ENCODE results near the gene SBNO1.
"Not testable (repeated sequence)": the region's sequence is repeated elsewhere in the genome, so short reads cannot be mapped to it uniquely, and the experiment has no call there.

SBNO1 gene

GRCh38 chr12:123252365-123252764 is 112.3 kb downstream of the SBNO1 start:
- Histone ChIP-seq H3K4me1 (ENCODE audit: control insufficient read depth in 1 of 2, insufficient read depth in 2 of 2, low read length in 2 of 2) (peaks cover 7 to 17% of the 10 kb centered on the region in 2 donors), H3K36me3 (ENCODE audit: control insufficient read depth in 1 of 2, insufficient read depth in 2 of 2, low read length in 2 of 2) (peaks cover 15 to 36% of the 10 kb centered on the region in 2 donors)
- H3K27me3 ChIP-seq (ENCODE audit: control insufficient read depth in 1 of 2, insufficient read depth in 2 of 2, low read length in 2 of 2); H3K9ac ChIP-seq (ENCODE audit: low read depth in 1 of 2, low read length in 2 of 2); H3K4me3 ChIP-seq (ENCODE audit: low read depth in 1 of 2, low read length in 2 of 2); H3K9me3 ChIP-seq (ENCODE audit: control insufficient read depth in 1 of 2, low read length in 2 of 2); H3K27ac ChIP-seq (ENCODE audit: low read depth, low read length): not testable (repeated sequence)

DNA sequence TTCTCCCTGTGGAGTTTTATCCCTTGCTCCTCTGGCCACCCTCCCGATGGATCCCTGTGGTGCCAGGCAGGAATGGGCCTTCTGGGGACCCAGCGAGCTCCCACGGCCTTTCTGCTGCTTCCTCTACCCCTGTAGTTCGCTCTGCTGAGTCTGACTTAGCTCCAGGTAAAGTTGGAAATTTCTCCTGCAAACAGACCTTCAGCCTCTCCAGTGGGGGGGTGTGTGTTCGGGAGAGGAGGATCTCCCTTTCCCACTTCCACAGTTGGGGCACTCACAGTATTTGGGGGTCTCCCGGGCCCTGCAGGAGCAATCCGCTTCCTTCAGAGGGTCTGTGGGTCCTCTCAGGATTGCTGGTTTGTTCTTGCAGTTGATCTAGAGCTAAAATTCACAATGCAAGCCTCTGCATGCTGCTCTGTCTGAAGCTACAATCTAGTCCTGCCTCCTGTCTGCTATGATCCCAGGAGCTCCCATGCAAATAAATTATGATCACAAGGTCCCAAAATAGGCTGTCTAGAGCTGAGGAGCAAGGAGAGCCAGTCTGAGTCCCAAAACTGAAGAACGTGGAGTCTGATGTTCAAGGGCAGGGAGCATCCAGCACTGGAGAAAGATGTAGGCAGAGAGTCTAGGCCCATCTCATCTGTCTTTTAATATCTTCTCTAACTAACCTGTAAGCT is 113.1 kb downstream of the SBNO1 start:
- peak overlapping the region; percentile 82 for H3K27ac ChIP-seq (ENCODE audit: low read depth, low read length)
- H3K9me3 ChIP-seq (ENCODE audit: control insufficient read depth in 1 of 2, low read length in 2 of 2), result no peaks in the 10 kb centered on the region
- H3K4me3 ChIP-seq (ENCODE audit: low read depth in 1 of 2, low read length in 2 of 2), result no peak overlapping the region
- peaks cover 7 to 17% of the 10 kb centered on the region in 2 donors for H3K4me1 ChIP-seq (ENCODE audit: control insufficient read depth in 1 of 2, insufficient read depth in 2 of 2, low read length in 2 of 2)
- peak overlapping the region; percentile 43 to 60 for H3K9ac ChIP-seq (ENCODE audit: low read depth in 1 of 2, low read length in 2 of 2)
- no peaks in the 10 kb centered on the region for H3K27me3 ChIP-seq (ENCODE audit: control insufficient read depth in 1 of 2, insufficient read depth in 2 of 2, low read length in 2 of 2)
- H3K36me3 ChIP-seq (ENCODE audit: control insufficient read depth in 1 of 2, insufficient read depth in 2 of 2, low read length in 2 of 2), result peaks cover 15 to 31% of the 10 kb centered on the region in 2 donors

DNA sequence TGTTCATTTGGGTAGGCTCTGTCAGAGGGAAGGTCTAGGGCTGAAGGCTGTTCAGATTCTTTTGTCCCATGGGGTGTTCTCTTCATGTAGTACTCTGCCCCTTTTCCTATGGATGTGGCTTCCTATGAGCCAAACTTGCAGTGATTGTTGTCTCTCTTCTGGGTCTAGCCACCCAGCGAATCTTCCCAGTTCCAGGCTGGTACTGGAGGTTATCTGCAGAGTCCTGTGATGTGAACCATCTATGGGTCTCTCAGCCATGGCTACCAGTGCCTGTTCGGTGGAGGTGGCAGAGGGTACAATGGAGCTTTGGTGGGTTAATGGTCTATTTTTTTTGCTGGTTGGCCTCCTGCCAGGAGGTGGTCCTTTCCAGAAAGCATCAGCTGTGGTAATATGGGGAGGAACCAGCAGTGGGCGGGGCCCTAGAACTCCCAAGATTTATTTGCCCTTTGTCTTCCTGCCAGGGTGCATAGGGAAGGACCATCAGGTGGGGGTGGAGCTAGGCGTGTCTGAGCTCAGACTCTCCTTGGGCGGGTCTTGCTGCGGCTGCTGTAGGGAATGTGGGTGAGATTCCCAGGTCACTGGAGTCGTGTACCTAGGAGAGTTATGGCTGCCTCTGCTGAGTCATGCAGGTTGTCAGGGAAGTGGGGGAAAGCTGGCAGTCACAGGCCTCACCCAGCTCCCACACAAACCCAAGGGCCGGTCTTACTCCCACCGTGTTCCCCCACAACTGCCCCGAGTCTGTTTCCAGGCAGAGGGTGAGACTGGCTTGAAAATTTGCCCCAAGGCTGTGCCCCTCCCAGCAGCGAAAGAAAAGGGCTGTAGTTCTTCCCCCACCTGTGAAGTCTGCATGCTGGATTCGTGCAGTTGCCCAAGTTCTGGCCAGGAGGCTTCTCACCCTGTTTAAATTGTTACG is 113.9 kb downstream of the SBNO1 start:
- H3K4me1 ChIP-seq (ENCODE audit: control insufficient read depth in 1 of 2, insufficient read depth in 2 of 2, low read length in 2 of 2), result peaks cover 7 to 17% of the 10 kb centered on the region in 2 donors
- H3K27me3 ChIP-seq (ENCODE audit: control insufficient read depth in 1 of 2, insufficient read depth in 2 of 2, low read length in 2 of 2), result no peaks in the 10 kb centered on the region
- peak overlapping the region; percentile 18 to 60 for H3K9ac ChIP-seq (ENCODE audit: low read depth in 1 of 2, low read length in 2 of 2)
- H3K4me3 ChIP-seq (ENCODE audit: low read depth in 1 of 2, low read length in 2 of 2), result no peak overlapping the region
- no peaks in the 10 kb centered on the region for H3K9me3 ChIP-seq (ENCODE audit: control insufficient read depth in 1 of 2, low read length in 2 of 2)
- H3K27ac ChIP-seq (ENCODE audit: low read depth, low read length), result peak overlapping the region; percentile 82
- peaks cover 15 to 23% of the 10 kb centered on the region in 2 donors for H3K36me3 ChIP-seq (ENCODE audit: control insufficient read depth in 1 of 2, insufficient read depth in 2 of 2, low read length in 2 of 2)

- H3K4me1 ChIP-seq (ENCODE audit: control insufficient read depth in 1 of 2, insufficient read depth in 2 of 2, low read length in 2 of 2), result peaks cover 7 to 17% of the 10 kb centered on the region in 2 donors
- H3K4me3 ChIP-seq (ENCODE audit: low read depth in 1 of 2, low read length in 2 of 2); H3K27ac ChIP-seq (ENCODE audit: low read depth, low read length); H3K9me3 ChIP-seq (ENCODE audit: control insufficient read depth in 1 of 2, low read length in 2 of 2); H3K36me3 ChIP-seq (ENCODE audit: control insufficient read depth in 1 of 2, insufficient read depth in 2 of 2, low read length in 2 of 2); H3K9ac ChIP-seq (ENCODE audit: low read depth in 1 of 2, low read length in 2 of 2); H3K27me3 ChIP-seq (ENCODE audit: control insufficient read depth in 1 of 2, insufficient read depth in 2 of 2, low read length in 2 of 2): not testable (repeated sequence)
These were observed 115.5 kb downstream of the SBNO1 start for GRCh38 chr12:123248996-123249741.

- not testable (repeated sequence) for H3K4me3 ChIP-seq (ENCODE audit: low read depth in 1 of 2, low read length in 2 of 2); H3K9me3 ChIP-seq (ENCODE audit: control insufficient read depth in 1 of 2, low read length in 2 of 2); H3K27me3 ChIP-seq (ENCODE audit: control insufficient read depth in 1 of 2, insufficient read depth in 2 of 2, low read length in 2 of 2); H3K27ac ChIP-seq (ENCODE audit: low read depth, low read length); H3K9ac ChIP-seq (ENCODE audit: low read depth in 1 of 2, low read length in 2 of 2); H3K36me3 ChIP-seq (ENCODE audit: control insufficient read depth in 1 of 2, insufficient read depth in 2 of 2, low read length in 2 of 2)
- peaks cover 7 to 17% of the 10 kb centered on the region in 2 donors for H3K4me1 ChIP-seq (ENCODE audit: control insufficient read depth in 1 of 2, insufficient read depth in 2 of 2, low read length in 2 of 2)
These were observed 116.5 kb downstream of the SBNO1 start for GRCh38 chr12:123248129-123248528.

DNA sequence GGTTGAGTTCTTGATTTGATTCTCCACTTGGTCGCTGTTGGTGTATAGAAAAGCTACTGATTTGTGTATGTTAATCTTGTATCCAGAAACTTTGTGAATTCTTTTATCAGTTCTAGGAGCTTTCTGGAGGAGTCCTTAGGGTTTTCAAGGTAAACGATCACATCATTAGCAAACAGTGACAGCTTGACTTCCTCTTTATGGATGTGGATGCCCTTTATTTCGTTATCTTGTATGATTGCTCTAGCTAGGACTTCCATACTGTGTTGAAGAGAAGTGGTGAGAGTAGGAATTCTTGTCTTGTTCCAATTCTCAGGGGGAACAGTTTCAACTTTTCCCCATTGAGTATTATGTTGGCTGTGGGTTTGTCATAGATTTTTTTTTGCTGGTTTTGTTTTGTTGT is 119.0 kb downstream of the SBNO1 start:
- no peak overlapping the region for H3K4me3 ChIP-seq (ENCODE audit: low read depth in 1 of 2, low read length in 2 of 2)

GRCh38 chr12:123243671-123244262 is 120.9 kb downstream of the SBNO1 start:
- Histone ChIP-seq H3K9ac (ENCODE audit: low read depth in 1 of 2, low read length in 2 of 2) (no peak overlapping the region), H3K36me3 (ENCODE audit: control insufficient read depth in 1 of 2, insufficient read depth in 2 of 2, low read length in 2 of 2) (peaks cover 0 to 15% of the 10 kb centered on the region in 2 donors), H3K9me3 (ENCODE audit: control insufficient read depth in 1 of 2, low read length in 2 of 2) (no peaks in the 10 kb centered on the region), H3K4me3 (ENCODE audit: low read depth in 1 of 2, low read length in 2 of 2) (no peak overlapping the region), H3K4me1 (ENCODE audit: control insufficient read depth in 1 of 2, insufficient read depth in 2 of 2, low read length in 2 of 2) (peaks cover 0 to 10% of the 10 kb centered on the region in 2 donors), H3K27me3 (ENCODE audit: control insufficient read depth in 1 of 2, insufficient read depth in 2 of 2, low read length in 2 of 2) (no peaks in the 10 kb centered on the region), H3K27ac (ENCODE audit: low read depth, low read length) (no peak overlapping the region)

More for the DNA sequence above, 119.0 kb downstream of the SBNO1 start:
- H3K27me3 ChIP-seq (ENCODE audit: control insufficient read depth in 1 of 2, insufficient read depth in 2 of 2, low read length in 2 of 2), result no peaks in the 10 kb centered on the region
- H3K4me1 ChIP-seq (ENCODE audit: control insufficient read depth in 1 of 2, insufficient read depth in 2 of 2, low read length in 2 of 2), result peaks cover 0 to 12% of the 10 kb centered on the region in 2 donors
- no peaks in the 10 kb centered on the region for H3K9me3 ChIP-seq (ENCODE audit: control insufficient read depth in 1 of 2, low read length in 2 of 2)
- H3K27ac ChIP-seq (ENCODE audit: low read depth, low read length), result no peak overlapping the region
- peaks cover 0 to 13% of the 10 kb centered on the region in 2 donors for H3K36me3 ChIP-seq (ENCODE audit: control insufficient read depth in 1 of 2, insufficient read depth in 2 of 2, low read length in 2 of 2)
- no peak overlapping the region for H3K9ac ChIP-seq (ENCODE audit: low read depth in 1 of 2, low read length in 2 of 2)

- Histone ChIP-seq H3K27me3 (ENCODE audit: control insufficient read depth in 1 of 2, insufficient read depth in 2 of 2, low read length in 2 of 2) (no peaks in the 10 kb centered on the region), H3K36me3 (ENCODE audit: control insufficient read depth in 1 of 2, insufficient read depth in 2 of 2, low read length in 2 of 2) (peaks cover 0 to 15% of the 10 kb centered on the region in 2 donors), H3K4me3 (ENCODE audit: low read depth in 1 of 2, low read length in 2 of 2) (no peak overlapping the region), H3K9me3 (ENCODE audit: control insufficient read depth in 1 of 2, low read length in 2 of 2) (no peaks in the 10 kb centered on the region), H3K9ac (ENCODE audit: low read depth in 1 of 2, low read length in 2 of 2) (no peak overlapping the region), H3K27ac (ENCODE audit: low read depth, low read length) (no peak overlapping the region), H3K4me1 (ENCODE audit: control insufficient read depth in 1 of 2, insufficient read depth in 2 of 2, low read length in 2 of 2) (peaks cover 0 to 10% of the 10 kb centered on the region in 2 donors)
These were observed 122.3 kb downstream of the SBNO1 start for GRCh38 chr12:123242116-123242904.
